ENCODE measurements around the gene MAP2K1.

GRCh38 chr15:66404532-66404931 lies 17.8 kb downstream of the MAP2K1 start:
- no peak for TF ChIP-seq GATA3 (IDR thresholded peaks at IDR 0.05; ENCODE audit: low read depth, low read length)
- no peak for TF ChIP-seq GATA2 (IDR thresholded peaks at IDR 0.05; ENCODE audit: low read depth, low read length)
